ENCODE data around the gene RAB36.

- no peak for TF ChIP-seq E2F4 (CRISPR knock-in tag; IDR thresholded peaks at IDR 0.05; ENCODE audit: borderline replicate concordance, low read depth)
- TF ChIP-seq NR2C2 (CRISPR knock-in tag; IDR thresholded peaks at IDR 0.05): no peak
- no peak for TF ChIP-seq CTCF (IDR thresholded peaks at IDR 0.05)
- no peak for TF ChIP-seq NR3C1 (CRISPR knock-in tag; conservative IDR thresholded peaks at IDR 0.05; ENCODE audit: low read depth)
- no peak for TF ChIP-seq JUN (CRISPR knock-in tag; IDR thresholded peaks at IDR 0.05)
- no peak for TF ChIP-seq TCF7 (CRISPR knock-in tag; IDR thresholded peaks at IDR 0.05; ENCODE audit: low read depth)
- no peak for TF ChIP-seq SMAD4 (CRISPR knock-in tag; IDR thresholded peaks at IDR 0.05)
- no peak for TF ChIP-seq SMAD3 (CRISPR knock-in tag; IDR thresholded peaks at IDR 0.05; ENCODE audit: borderline replicate concordance)
- no peak for TF ChIP-seq ZNF423 (CRISPR knock-in tag; IDR thresholded peaks at IDR 0.05)
- TF ChIP-seq NFATC4 (CRISPR knock-in tag; IDR thresholded peaks at IDR 0.05): no peak
- TF ChIP-seq ZNF232 (CRISPR knock-in tag; IDR thresholded peaks at IDR 0.05): no peak
Observed at GRCh38 chr22:23190526-23190925, 45.2 kb downstream of the RAB36 start.
